HepG2 (cell line): Measurements from ENCODE around the gene NTRK2.

Source experiments
- ATF3 ChIP-seq: sonication (generic); formaldehyde crosslinking; IDR thresholded peaks from 2 replicates; pipeline ENCODE4 v1.4.0; 2020; ENCODE audit warnings: missing genetic modification reagents
- CTCF ChIP-seq: sonication (generic); formaldehyde crosslinking; IDR thresholded peaks from 2 replicates; pipeline ENCODE4 v1.5.0; 2020; ENCODE audit warnings: mild to moderate bottlenecking, missing genetic modification reagents, moderate library complexity
- HNRNPH1 ChIP-seq: fragments of 200-400 bp; formaldehyde crosslinking; optimal IDR thresholded peaks from 2 replicates; pipeline ENCODE3; 2017; ENCODE audit warnings: mild to moderate bottlenecking, low read depth, low read length
- NAIF1 ChIP-seq: sonication (generic); formaldehyde crosslinking; IDR thresholded peaks from 2 replicates; pipeline ENCODE4 v1.5.0; 2020; ENCODE audit warnings: mild to moderate bottlenecking, missing genetic modification reagents, borderline replicate concordance
- POLR2A ChIP-seq, 2 experiments: IDR thresholded peaks; 2 replicates each; pipeline ENCODE4 v1.6.1; 2011; ENCODE audit warnings: low read depth in 2 of 2, low read length in 2 of 2, mild to moderate bottlenecking in 1 of 2, moderate library complexity in 1 of 2; ENCODE audit not compliant: insufficient read depth in 1 of 2
- SP4 ChIP-seq: sonication (generic); formaldehyde crosslinking; IDR thresholded peaks from 2 replicates; pipeline ENCODE4 v1.8.1; 2023; ENCODE audit warnings: mild to moderate bottlenecking, missing genetic modification reagents
- TCF12 ChIP-seq, 2 experiments: fragments of 450-650 bp in 1 of 2; sonication (generic) in 1 of 2; formaldehyde crosslinking in 1 of 2; IDR thresholded peaks; 2 replicates each; pipeline versions ENCODE4 v1.6.1 to v1.8.0; 2017 to 2022; ENCODE audit warnings: antibody characterized with exemption in 1 of 2, mild to moderate bottlenecking in 1 of 2, missing genetic modification reagents in 1 of 2, moderate library complexity in 1 of 2
- YY1 ChIP-seq: IDR thresholded peaks from 2 replicates; pipeline ENCODE4 v1.6.1; 2011; ENCODE audit warnings: low read length, low read depth, moderate library complexity, mild to moderate bottlenecking; ENCODE audit not compliant: insufficient read depth, insufficient replicate concordance
- ZBTB40 ChIP-seq, 2 experiments: fragments of 450-650 bp in 1 of 2; sonication (generic) in 1 of 2; formaldehyde crosslinking in 1 of 2; IDR thresholded peaks; 2 replicates each; pipeline versions ENCODE4 v1.6.1 to v1.8.0; 2016 to 2022; ENCODE audit warnings: antibody characterized with exemption in 1 of 2, mild to moderate bottlenecking in 1 of 2, missing genetic modification reagents in 1 of 2
- ZNF362 ChIP-seq: sonication (generic); formaldehyde crosslinking; IDR thresholded peaks from 2 replicates; pipeline ENCODE4 v1.4.0; 2020; ENCODE audit warnings: missing genetic modification reagents, mild to moderate bottlenecking, borderline replicate concordance

- TF ChIP-seq NAIF1 (CRISPR knock-in tag) (no peak), YY1 (no peak), ATF3 (CRISPR knock-in tag) (no peak), HNRNPH1 (no peak), CTCF (CRISPR knock-in tag) (no peak), TCF12 (IDR thresholded peaks at IDR 0.05) (no peak), TCF12 (CRISPR knock-in tag; IDR thresholded peaks at IDR 0.05) (no peak), ZBTB40 (IDR thresholded peaks at IDR 0.05) (no peak), ZBTB40 (CRISPR knock-in tag; IDR thresholded peaks at IDR 0.05) (no peak), SP4 (no peak), POLR2A (IDR thresholded peaks at IDR 0.05; ENCODE audit: insufficient read depth in 1 of 2, low read depth in 2 of 2, low read length in 2 of 2) (no peak), ZNF362 (CRISPR knock-in tag) (no peak)
These were observed 257.3 kb downstream of the NTRK2 start for GRCh38 chr9:84926793-84927192.
